MM.1S (cell line): ENCODE measurements around the gene SLC35F1.

Source experiments
- DNase-seq: peaks from one replicate; pipeline ENCODE4 v3.0.0-alpha.2; 2015
- H2AFZ ChIP-seq: fragments of 300-600 bp; sonication (generic); 2 replicates; pipeline ENCODE4 v1.6.0; 2016; ENCODE audit warnings: antibody characterized with exemption, low read length
- H3F3A ChIP-seq: fragments of 300-600 bp; sonication (generic); 2 replicates; pipeline ENCODE4 v1.6.1; 2016; ENCODE audit warnings: mild to moderate bottlenecking, antibody characterized with exemption, low read length, moderate library complexity, mixed read lengths; ENCODE audit not compliant: insufficient read depth
- H3K27ac ChIP-seq: fragments of 300-600 bp; sonication (generic); 2 replicates; pipeline ENCODE4 v1.5.1; 2016; ENCODE audit warnings: mild to moderate bottlenecking, low read length
- H3K27me3 ChIP-seq: fragments of 300-600 bp; sonication (generic); replicated peaks from 2 replicates; pipeline ENCODE4 v1.6.0; 2016; ENCODE audit warnings: low read length; ENCODE audit not compliant: insufficient read depth
- H3K36me3 ChIP-seq: fragments of 300-600 bp; sonication (generic); replicated peaks from 2 replicates; pipeline ENCODE4 v1.6.1; 2016; ENCODE audit warnings: mild to moderate bottlenecking, low read length, mixed read lengths; ENCODE audit not compliant: insufficient read depth
- H3K4me1 ChIP-seq: fragments of 300-600 bp; sonication (generic); 2 replicates; pipeline ENCODE4 v1.6.1; 2016; ENCODE audit warnings: low read length, mixed read lengths
- H3K4me2 ChIP-seq: fragments of 300-600 bp; sonication (generic); 2 replicates; pipeline ENCODE4 v1.6.0; 2016; ENCODE audit warnings: low read depth, low read length
- H3K4me3 ChIP-seq: fragments of 300-600 bp; sonication (generic); 2 replicates; pipeline ENCODE4 v1.5.1; 2016; ENCODE audit warnings: low read length, mixed read lengths
- H3K79me2 ChIP-seq: fragments of 300-600 bp; sonication (generic); 2 replicates; pipeline ENCODE4 v1.6.1; 2016; ENCODE audit warnings: mixed run types, low read length, mixed read lengths
- H3K9ac ChIP-seq: fragments of 300-600 bp; sonication (generic); 2 replicates; pipeline ENCODE4 v1.6.1; 2016; ENCODE audit warnings: low read length, mixed read lengths
- H3K9me2 ChIP-seq: fragments of 300-600 bp; sonication (generic); replicated peaks from 2 replicates; pipeline ENCODE4 v1.6.1; 2016; ENCODE audit warnings: mild to moderate bottlenecking, low read length, mixed read lengths; ENCODE audit not compliant: insufficient read depth
- H3K9me3 ChIP-seq: fragments of 300-600 bp; sonication (generic); replicated peaks from 2 replicates; pipeline ENCODE4 v1.6.1; 2016; ENCODE audit warnings: mild to moderate bottlenecking, low read length, mixed read lengths; ENCODE audit not compliant: insufficient read depth
- H4K20me1 ChIP-seq: fragments of 300-600 bp; sonication (generic); 2 replicates; pipeline ENCODE4 v1.6.1; 2016; ENCODE audit warnings: mild to moderate bottlenecking, low read length, moderate library complexity, mixed read lengths; ENCODE audit not compliant: insufficient read depth
- CTCF ChIP-seq: fragments of 300-600 bp; sonication (generic); IDR thresholded peaks from 2 replicates; pipeline ENCODE4 v1.5.1; 2016; ENCODE audit warnings: antibody characterized with exemption, low read length, mixed read lengths
- EZH2 ChIP-seq: fragments of 300-600 bp; sonication (generic); optimal IDR thresholded peaks from 2 replicates; pipeline ENCODE3; 2017; ENCODE audit warnings: low read depth, mild to moderate bottlenecking, antibody characterized with exemption, low read length, mixed read lengths
- EZH2phosphoT487 ChIP-seq: fragments of 300-600 bp; sonication (generic); IDR thresholded peaks from 2 replicates; pipeline ENCODE4 v1.6.1; 2018; ENCODE audit warnings: antibody characterized with exemption, low read length

SLC35F1 gene

GRCh38 chr6:118304321-118304720 is 397.3 kb downstream of the SLC35F1 start:
- Histone ChIP-seq H3K27me3 (no peaks in the 10 kb centered on the region), H3K9ac (no peak overlapping the region), H3K4me3 (no peak overlapping the region), H2AFZ (no peak overlapping the region), H3K36me3 (no peaks in the 10 kb centered on the region), H3K4me2 (no peak overlapping the region), H3F3A (no peaks in the 10 kb centered on the region), H3K4me1 (no peaks in the 10 kb centered on the region), H4K20me1 (no peaks in the 10 kb centered on the region), H3K9me3 (no peaks in the 10 kb centered on the region), H3K79me2 (no peaks in the 10 kb centered on the region), H3K9me2 (no peaks in the 10 kb centered on the region), H3K27ac (no peak overlapping the region)
- TF ChIP-seq CTCF (no peak), EZH2phosphoT487 (no peak), EZH2 (no peak)
- DNase-seq = no peak

- DNase-seq = no peak
- Histone ChIP-seq H3K9me3 (no peaks in the 10 kb centered on the region), H3K9me2 (no peaks in the 10 kb centered on the region), H3K27ac (no peak overlapping the region), H4K20me1 (no peaks in the 10 kb centered on the region), H3F3A (no peaks in the 10 kb centered on the region), H3K4me2 (no peak overlapping the region), H3K4me3 (no peak overlapping the region), H2AFZ (no peak overlapping the region), H3K9ac (no peak overlapping the region), H3K79me2 (no peaks in the 10 kb centered on the region), H3K4me1 (no peaks in the 10 kb centered on the region), H3K27me3 (no peaks in the 10 kb centered on the region), H3K36me3 (no peaks in the 10 kb centered on the region)
- no peak for TF ChIP-seq EZH2
- no peak for TF ChIP-seq CTCF
- no peak for TF ChIP-seq EZH2phosphoT487
These were observed 398.0 kb downstream of the SLC35F1 start for GRCh38 chr6:118305081-118305480.

- DNase-seq = no peak
- H3K9me3 ChIP-seq = no peaks in the 10 kb centered on the region
- H3K4me1 ChIP-seq = no peaks in the 10 kb centered on the region
- no peak overlapping the region for H3K9ac ChIP-seq
- no peaks in the 10 kb centered on the region for H3K9me2 ChIP-seq
- no peak for TF ChIP-seq EZH2
- TF ChIP-seq CTCF = no peak
- no peak for TF ChIP-seq EZH2phosphoT487
- no peak overlapping the region for H2AFZ ChIP-seq
- H3K79me2 ChIP-seq = no peaks in the 10 kb centered on the region
- no peaks in the 10 kb centered on the region for H4K20me1 ChIP-seq
- no peak overlapping the region for H3K27ac ChIP-seq
- no peak overlapping the region for H3K4me3 ChIP-seq
- no peak overlapping the region for H3K4me2 ChIP-seq
- H3K36me3 ChIP-seq = no peaks in the 10 kb centered on the region
- H3K27me3 ChIP-seq = no peaks in the 10 kb centered on the region
- no peaks in the 10 kb centered on the region for H3F3A ChIP-seq
These were observed 399.6 kb downstream of the SLC35F1 start for GRCh38 chr6:118306392-118307238.
